ENCODE measurements around the gene DKK1.
A peak's percentile ranks its signal among the peaks of the same experiment; 100 is the strongest.
"Not testable (repeated sequence)": the region's sequence is repeated elsewhere in the genome, so short reads cannot be mapped to it uniquely, and the experiment has no call there.

DKK1 gene

GRCh38 chr10:52318136-52318701 is 4.1 kb downstream of the DKK1 start:
- DNase-seq (ENCODE audit: low spot score) = no peak

GRCh38 chr10:52318822-52319464 is 4.9 kb downstream of the DKK1 start:
- no peak for DNase-seq (ENCODE audit: low spot score)

GRCh38 chr10:52319926-52320325 is 5.8 kb downstream of the DKK1 start:
- DNase-seq (ENCODE audit: low spot score) = no peak

GRCh38 chr10:52322323-52322722 is 8.2 kb downstream of the DKK1 start:
- no peak for DNase-seq (ENCODE audit: low spot score)

GRCh38 chr10:52322936-52323335 is 8.9 kb downstream of the DKK1 start:
- DNase-seq (ENCODE audit: low spot score) = no peak

- peak; percentile 18 for DNase-seq (ENCODE audit: low spot score)
Measured at GRCh38 chr10:52326382-52326781, 12.3 kb downstream of the DKK1 start.

GRCh38 chr10:52331638-52332364 is 17.7 kb downstream of the DKK1 start:
- DNase-seq (ENCODE audit: low spot score) = no peak

- no peak for DNase-seq (ENCODE audit: low spot score)
Measured at GRCh38 chr10:52332815-52333214, 18.7 kb downstream of the DKK1 start.

GRCh38 chr10:52334595-52334994 is 20.5 kb downstream of the DKK1 start:
- no peak for DNase-seq (ENCODE audit: low spot score)

- DNase-seq (ENCODE audit: low spot score) = no peak
Measured at GRCh38 chr10:52335665-52336064, 21.6 kb downstream of the DKK1 start.

- DNase-seq (ENCODE audit: low spot score) = no peak
Measured at GRCh38 chr10:52337225-52337624, 23.1 kb downstream of the DKK1 start.

- DNase-seq (ENCODE audit: low spot score) = no peak
Measured at GRCh38 chr10:52343439-52343838, 29.4 kb downstream of the DKK1 start.

- DNase-seq (ENCODE audit: low spot score) = no peak
Measured at GRCh38 chr10:52346394-52347326, 32.6 kb downstream of the DKK1 start.

GRCh38 chr10:52347327-52347667 is 33.2 kb downstream of the DKK1 start:
- no peak for DNase-seq (ENCODE audit: low spot score)

- no peak for DNase-seq (ENCODE audit: low spot score)
Measured at GRCh38 chr10:52348037-52348564, 34.0 kb downstream of the DKK1 start.

GRCh38 chr10:52351914-52352330 is 37.8 kb downstream of the DKK1 start:
- DNase-seq (ENCODE audit: low spot score) = no peak

- DNase-seq (ENCODE audit: low spot score) = no peak
Measured at GRCh38 chr10:52353205-52353604, 39.1 kb downstream of the DKK1 start.

GRCh38 chr10:52353960-52354394 is 39.9 kb downstream of the DKK1 start:
- DNase-seq (ENCODE audit: low spot score) = no peak

GRCh38 chr10:52357971-52358370 is 43.9 kb downstream of the DKK1 start:
- no peak for DNase-seq (ENCODE audit: low spot score)

GRCh38 chr10:52359441-52359840 is 45.4 kb downstream of the DKK1 start:
- DNase-seq (ENCODE audit: low spot score) = no peak

- not testable (repeated sequence) for DNase-seq (ENCODE audit: low spot score)
Measured at GRCh38 chr10:52365547-52366432, 51.7 kb downstream of the DKK1 start.
